Kidney tubule cell (primary cell): ENCODE results near the gene WHAMM.
"Not testable (repeated sequence)": the region's sequence is repeated elsewhere in the genome, so short reads cannot be mapped to it uniquely, and the experiment has no call there.

Experiments
- DNase-seq: peaks from one replicate; pipeline ENCODE4 v3.0.0-alpha.2; 2018; ENCODE audit warnings: low spot score

WHAMM gene

GRCh38 chr15:82839136-82839535, 29.7 kb downstream of the WHAMM start:
- DNase-seq: no peak

GRCh38 chr15:82840166-82840565, 30.7 kb downstream of the WHAMM start:
- no peak for DNase-seq

DNA sequence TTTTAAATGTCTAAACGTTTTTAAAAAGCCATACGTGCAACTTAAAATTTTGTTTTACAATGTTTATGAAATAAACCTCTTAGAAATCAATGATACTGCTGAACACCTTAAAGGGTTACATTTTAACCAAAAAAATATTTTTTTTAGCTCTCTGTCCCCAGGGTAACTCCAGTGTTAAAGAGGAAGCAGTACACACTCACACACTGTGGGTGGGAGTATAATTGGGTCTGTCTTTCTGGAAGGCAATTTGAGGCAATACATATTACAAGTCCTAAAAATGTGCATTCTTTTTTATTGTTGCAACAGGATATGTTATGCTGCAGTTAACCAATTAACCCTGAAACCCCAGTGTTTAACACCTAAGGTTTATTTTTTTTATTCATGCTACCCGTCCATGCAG, 34.1 kb downstream of the WHAMM start:
- no peak for DNase-seq

DNA sequence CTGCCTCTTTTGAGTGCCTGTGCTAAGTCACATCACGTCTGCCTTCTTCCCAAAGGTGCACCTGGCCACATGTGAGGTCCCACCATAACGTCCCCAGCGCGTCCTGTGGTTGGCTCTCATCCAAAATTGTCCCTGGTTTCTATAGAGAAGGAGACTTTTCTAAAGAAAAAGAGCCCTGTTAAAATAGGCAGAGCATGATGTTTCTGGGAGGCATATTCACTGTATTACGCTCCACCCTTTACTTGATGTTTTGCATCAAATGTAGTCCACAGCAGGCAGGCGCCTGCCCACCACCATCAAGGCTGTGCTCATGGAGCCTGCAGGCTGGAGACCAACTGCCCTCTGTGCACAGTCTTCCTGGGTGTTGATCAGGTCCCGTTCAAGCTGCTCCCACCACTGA, 36.3 kb downstream of the WHAMM start:
- DNase-seq: no peak

DNA sequence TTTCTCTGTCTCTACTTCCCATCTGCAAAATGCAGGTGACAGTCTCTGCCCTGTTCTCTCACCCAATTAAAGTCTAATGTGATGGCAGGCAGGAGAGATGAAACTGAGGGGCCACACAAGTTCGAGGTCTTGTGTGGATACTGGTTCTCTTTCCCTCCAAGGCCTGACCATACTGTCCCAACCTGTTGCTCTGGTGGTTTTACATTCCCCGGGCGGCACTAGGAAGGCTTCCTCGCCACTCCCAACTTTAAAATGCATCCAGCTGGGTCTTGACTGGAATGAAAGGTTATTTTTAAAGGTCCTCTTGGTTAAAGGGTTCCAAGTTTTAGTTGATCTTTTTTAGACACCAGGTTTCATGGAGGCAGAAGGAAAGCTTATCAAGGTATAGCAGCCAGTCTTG, 37.2 kb downstream of the WHAMM start:
- no peak for DNase-seq

DNA sequence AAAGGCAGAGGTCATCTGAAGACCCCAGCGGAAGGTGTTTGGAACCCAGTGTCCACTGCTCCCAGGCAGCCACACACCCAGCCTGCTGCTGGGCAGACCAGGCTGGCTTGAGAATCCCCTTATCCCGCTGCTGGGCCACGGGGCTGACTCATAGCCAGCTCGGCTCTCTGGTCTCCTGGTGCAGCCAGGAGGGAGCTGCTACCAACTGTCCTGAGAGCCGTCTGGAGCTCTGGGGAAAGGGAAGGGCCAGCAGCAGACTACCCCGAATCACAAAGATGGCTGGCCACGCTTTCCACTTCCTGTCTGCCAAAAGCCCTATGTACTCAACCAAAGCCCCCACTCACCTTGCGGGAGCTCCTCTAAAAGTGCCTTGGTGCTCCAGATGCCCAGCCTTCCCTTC, 38.3 kb downstream of the WHAMM start:
- peak; percentile 36 for DNase-seq

DNA sequence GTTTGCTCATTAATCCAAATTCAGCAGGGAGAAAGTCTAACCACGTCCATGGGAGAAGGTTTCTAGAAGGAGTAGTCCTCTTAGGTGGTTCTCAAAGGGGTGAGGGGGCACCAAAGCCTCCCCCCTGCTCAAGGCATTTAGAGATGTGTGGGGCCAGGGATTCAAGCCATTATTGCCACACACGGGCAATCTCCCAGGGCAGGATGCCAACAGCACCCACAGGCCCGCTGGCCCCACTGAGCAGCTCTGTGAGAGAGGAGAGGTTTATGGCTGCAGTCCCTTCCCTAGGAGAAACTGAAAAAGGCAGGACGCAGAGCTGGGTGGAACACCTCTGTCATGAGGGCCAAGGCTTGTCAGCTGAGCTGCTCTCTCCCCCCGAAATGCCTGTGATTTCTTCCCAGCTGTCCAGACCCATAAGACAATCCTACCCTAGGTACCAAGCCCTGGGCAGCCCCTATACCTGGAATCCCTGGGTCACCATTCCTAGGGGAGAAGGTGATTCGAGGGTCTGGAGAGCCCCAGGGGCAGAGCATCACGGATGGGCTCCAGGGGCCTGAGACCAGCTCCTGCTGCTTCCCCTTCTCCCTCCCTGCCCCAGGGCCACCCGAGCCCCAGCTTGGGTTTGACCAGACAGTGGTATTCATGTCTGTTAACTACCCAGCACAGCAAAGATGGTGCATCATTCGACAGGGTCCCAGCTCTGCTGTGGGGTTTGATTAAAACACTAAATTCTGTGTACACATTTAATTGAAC, 39.0 kb downstream of the WHAMM start:
- no peak for DNase-seq

GRCh38 chr15:82849556-82850512, 40.4 kb downstream of the WHAMM start:
- DNase-seq: peak; percentile 86

GRCh38 chr15:82850731-82851130, 41.3 kb downstream of the WHAMM start:
- no peak for DNase-seq

DNA sequence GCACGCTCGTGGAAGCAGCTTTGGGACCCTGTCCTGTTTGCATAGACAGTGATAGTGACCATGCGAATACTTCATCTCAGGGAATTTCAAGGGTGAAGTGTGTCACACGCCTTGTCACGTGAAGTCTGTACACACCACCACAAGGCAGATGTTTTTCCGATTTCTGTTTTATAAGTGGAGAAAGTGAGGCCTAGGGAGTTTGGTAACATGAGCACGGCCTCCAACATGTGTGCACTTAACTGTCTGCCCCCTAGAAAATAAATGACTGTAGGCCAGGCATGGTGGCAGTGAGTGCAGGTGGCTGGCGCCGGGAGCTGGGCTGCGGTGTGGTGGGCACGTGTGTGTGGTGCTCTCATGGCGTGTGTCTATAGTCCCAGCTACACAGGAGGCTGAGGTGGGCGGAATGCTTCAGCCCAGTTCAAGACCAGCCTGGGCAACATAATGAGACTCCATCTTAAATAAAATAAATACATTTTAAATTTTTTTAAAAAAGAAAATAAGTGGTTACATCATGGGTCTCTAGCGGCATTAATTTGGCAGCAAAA, 42.0 kb downstream of the WHAMM start:
- no peak for DNase-seq

- no peak for DNase-seq
These were observed 42.6 kb downstream of the WHAMM start for GRCh38 chr15:82851981-82852511.

DNA sequence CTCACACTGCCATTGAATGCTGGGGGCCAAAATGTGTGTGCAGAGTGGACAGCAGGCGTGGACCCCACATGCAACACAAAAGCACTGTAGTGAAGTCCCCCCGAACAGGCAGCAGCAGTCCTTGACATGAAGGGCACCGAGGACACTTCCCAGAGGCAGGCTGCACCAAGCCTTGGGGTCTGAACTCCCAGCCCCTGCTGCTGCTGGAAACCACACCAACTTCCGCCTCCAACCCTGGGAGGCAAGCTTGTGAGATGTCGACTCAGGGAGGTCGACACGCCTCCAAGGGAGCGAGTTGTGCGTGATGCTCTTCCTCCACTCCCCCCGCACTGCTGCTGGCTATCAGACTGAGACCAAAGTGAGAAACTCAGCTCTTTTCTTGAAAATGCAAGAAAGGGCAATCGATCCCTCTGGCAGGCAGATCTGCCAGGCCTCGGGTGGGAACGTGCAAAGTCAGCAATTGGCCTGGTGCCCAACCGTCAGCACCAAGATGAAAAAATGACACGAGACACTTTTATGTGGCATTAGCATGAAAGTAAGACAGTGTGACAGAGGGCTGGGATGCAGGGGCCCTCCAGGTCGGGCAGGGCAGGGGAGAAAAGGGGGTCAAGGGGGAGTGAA, 43.6 kb downstream of the WHAMM start:
- no peak for DNase-seq

- DNase-seq: no peak
These were observed 45.1 kb downstream of the WHAMM start for GRCh38 chr15:82854554-82854953.

- no peak for DNase-seq
These were observed 46.1 kb downstream of the WHAMM start for GRCh38 chr15:82855286-82856100.

DNA sequence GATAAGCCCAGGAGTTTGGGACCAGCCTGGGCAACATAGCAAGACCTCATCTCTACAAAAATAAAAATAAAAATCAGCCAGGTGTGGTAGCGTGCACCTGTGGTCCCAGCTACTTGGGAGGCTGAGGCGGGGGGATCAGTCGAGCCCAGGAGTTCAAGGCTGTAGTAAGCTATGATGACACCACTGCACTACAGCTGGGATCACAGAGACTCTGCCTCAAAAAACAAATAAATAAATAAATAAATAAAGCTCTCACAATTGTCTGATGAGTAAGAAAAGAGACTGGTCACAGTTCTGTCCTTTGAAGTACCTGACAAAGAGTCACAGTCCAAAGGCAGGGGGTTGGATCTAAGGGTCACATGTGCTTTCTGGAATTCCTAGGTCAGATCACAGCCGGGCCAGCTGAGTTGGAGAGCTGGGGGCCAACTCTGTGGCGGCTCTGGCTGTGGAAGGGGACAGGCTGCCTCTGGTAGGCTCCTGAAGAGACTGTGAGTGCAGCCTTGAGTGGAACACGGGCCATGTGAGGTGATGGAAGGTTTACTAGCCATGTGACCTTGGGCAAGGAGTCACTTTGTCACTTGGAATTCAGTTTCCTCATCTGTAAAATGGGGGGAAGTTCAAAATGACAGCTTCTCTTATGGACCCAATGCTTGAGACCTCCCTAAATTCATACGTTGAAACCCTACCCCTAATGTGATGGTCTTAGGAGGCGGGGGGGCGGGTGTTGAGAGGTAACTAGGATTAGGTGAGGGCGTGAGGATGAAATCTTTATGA, 47.2 kb downstream of the WHAMM start:
- DNase-seq: peak; percentile 43

DNA sequence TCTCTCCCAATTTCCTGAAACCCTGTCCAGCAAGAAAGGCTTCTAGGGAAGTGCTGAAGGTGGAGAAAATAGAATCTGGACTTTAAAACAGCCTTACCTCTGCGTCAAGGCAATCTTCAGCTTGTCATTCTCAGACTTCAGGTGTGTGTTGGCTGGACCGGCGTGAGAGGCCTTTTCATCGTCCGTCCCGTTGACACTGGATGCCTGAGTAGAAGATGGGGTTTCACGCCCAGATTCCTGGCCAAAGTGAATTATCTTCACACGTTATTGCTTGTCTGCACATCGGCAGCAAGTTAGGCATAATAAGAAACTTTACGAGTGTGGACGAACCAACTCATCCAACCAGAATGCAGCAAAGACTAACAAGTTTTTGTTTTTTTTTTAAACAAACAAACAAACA, 49.5 kb downstream of the WHAMM start:
- DNase-seq: no peak

- DNase-seq: no peak
These were observed 53.5 kb downstream of the WHAMM start for GRCh38 chr15:82862886-82863285.

DNA sequence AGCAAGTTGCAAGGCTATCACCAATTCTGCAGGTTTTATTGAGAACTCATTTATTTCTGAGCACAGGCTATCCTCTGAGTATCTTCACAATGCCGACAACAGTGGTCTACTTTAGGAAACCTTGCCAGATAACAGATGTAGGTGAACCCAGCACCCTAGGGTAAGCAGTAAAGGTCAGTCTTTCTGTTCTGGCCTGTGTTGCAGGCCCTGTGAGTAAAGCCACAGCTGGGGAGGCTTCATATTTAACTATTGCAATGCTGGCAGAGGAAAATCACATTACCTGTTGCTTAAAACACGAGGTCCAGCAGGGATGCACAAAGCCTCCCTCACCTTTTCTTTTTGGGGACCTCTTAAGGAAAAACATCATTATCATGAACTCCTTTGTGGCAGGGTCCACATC, 55.5 kb downstream of the WHAMM start:
- no peak for DNase-seq

GRCh38 chr15:82865581-82865980, 56.2 kb downstream of the WHAMM start:
- not testable (repeated sequence) for DNase-seq

DNA sequence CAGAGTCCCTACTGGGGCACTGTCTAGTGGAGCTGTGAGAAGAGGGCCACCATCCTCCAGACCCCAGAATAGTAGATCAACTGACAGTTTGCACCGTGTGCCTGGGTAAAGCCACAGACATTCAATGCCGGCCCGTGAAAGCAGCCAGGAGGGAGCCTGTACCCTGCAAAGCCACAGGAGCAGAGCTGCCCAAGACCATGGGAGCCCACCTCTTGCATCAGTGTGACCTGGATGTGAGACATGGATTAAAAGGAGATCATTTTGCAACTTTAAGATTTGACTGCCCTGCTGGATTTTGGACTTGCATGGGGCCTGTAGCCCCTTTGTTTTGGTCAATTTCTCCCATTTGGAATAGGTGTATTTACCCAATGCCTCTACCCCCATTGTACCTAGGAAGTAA, 56.6 kb downstream of the WHAMM start:
- not testable (repeated sequence) for DNase-seq
